HEK293 (cell line): Measurements from ENCODE around the gene MCM7.
A peak's percentile ranks its signal among the peaks of the same experiment; 100 is the strongest.

Source experiments
- CTCF ChIP-seq: fragments of 450-650 bp; formaldehyde crosslinking; IDR thresholded peaks from 2 replicates; pipeline ENCODE4 v1.5.1; 2016; ENCODE audit warnings: missing biosample characterization, missing genetic modification characterization
- GLIS1 ChIP-seq: fragments of 450-650 bp; formaldehyde crosslinking; IDR thresholded peaks from 2 replicates; pipeline ENCODE4 v1.5.1; 2016; ENCODE audit warnings: missing biosample characterization, missing genetic modification characterization
- MEIS1 ChIP-seq: sonication (generic); formaldehyde crosslinking; IDR thresholded peaks from 2 replicates; pipeline ENCODE4 v1.8.1; 2022; ENCODE audit warnings: missing genetic modification reagents, mild to moderate bottlenecking, borderline replicate concordance
- PRDM2 ChIP-seq: fragments of 450-650 bp; formaldehyde crosslinking; IDR thresholded peaks from 2 replicates; pipeline ENCODE4 v1.5.1; 2016; ENCODE audit warnings: missing biosample characterization, missing genetic modification characterization, borderline replicate concordance
- SALL2 ChIP-seq: fragments of 450-650 bp; formaldehyde crosslinking; IDR thresholded peaks from 2 replicates; pipeline ENCODE4 v1.5.0; 2017; ENCODE audit warnings: missing biosample characterization, mild to moderate bottlenecking, missing genetic modification characterization, borderline replicate concordance
- TCF7L2 ChIP-seq: IDR thresholded peaks from 2 replicates; pipeline ENCODE4 v1.6.1; 2011; ENCODE audit warnings: low read depth, mild to moderate bottlenecking, inconsistent platforms, low read length, moderate library complexity, borderline replicate concordance
- ZBTB1 ChIP-seq: fragments of 450-650 bp; formaldehyde crosslinking; IDR thresholded peaks from 2 replicates; pipeline ENCODE4 v1.5.1; 2016; ENCODE audit warnings: missing biosample characterization, missing genetic modification characterization
- ZBTB20 ChIP-seq: fragments of 450-650 bp; formaldehyde crosslinking; IDR thresholded peaks from 2 replicates; pipeline ENCODE4 v1.5.1; 2016; ENCODE audit warnings: missing biosample characterization, missing genetic modification characterization
- ZFHX2 ChIP-seq: fragments of 450-650 bp; formaldehyde crosslinking; conservative IDR thresholded peaks from 2 replicates; pipeline ENCODE4 v1.5.1; 2016; ENCODE audit warnings: missing biosample characterization, missing genetic modification characterization
- ZFP3 ChIP-seq: fragments of 450-650 bp; formaldehyde crosslinking; IDR thresholded peaks from 2 replicates; pipeline ENCODE4 v1.5.1; 2016; ENCODE audit warnings: low read depth, missing biosample characterization, missing genetic modification characterization
- ZNF133 ChIP-seq: fragments of 450-650 bp; formaldehyde crosslinking; IDR thresholded peaks from 2 replicates; pipeline ENCODE4 v1.5.1; 2016; ENCODE audit warnings: missing biosample characterization, missing genetic modification characterization
- ZNF2 ChIP-seq: fragments of 450-650 bp; formaldehyde crosslinking; IDR thresholded peaks from 2 replicates; pipeline ENCODE4 v1.5.1; 2016; ENCODE audit warnings: missing biosample characterization, missing genetic modification characterization
- ZNF202 ChIP-seq: fragments of 450-650 bp; formaldehyde crosslinking; IDR thresholded peaks from 2 replicates; pipeline ENCODE4 v1.5.1; 2016; ENCODE audit warnings: missing biosample characterization, missing genetic modification characterization, borderline replicate concordance
- ZNF366 ChIP-seq: fragments of 450-650 bp; formaldehyde crosslinking; conservative IDR thresholded peaks from 2 replicates; pipeline ENCODE4 v1.5.1; 2016; ENCODE audit warnings: missing biosample characterization, missing genetic modification characterization
- ZNF398 ChIP-seq: fragments of 450-650 bp; formaldehyde crosslinking; IDR thresholded peaks from 2 replicates; pipeline ENCODE4 v1.5.1; 2017; ENCODE audit warnings: missing biosample characterization, missing genetic modification characterization
- ZNF449 ChIP-seq: fragments of 450-650 bp; formaldehyde crosslinking; IDR thresholded peaks from 2 replicates; pipeline ENCODE4 v1.5.1; 2017; ENCODE audit warnings: missing biosample characterization, mild to moderate bottlenecking, missing genetic modification characterization, moderate library complexity
- ZNF580 ChIP-seq: fragments of 450-650 bp; formaldehyde crosslinking; IDR thresholded peaks from 2 replicates; pipeline ENCODE4 v1.5.1; 2016; ENCODE audit warnings: missing biosample characterization, missing genetic modification characterization
- ZNF629 ChIP-seq: fragments of 450-650 bp; formaldehyde crosslinking; IDR thresholded peaks from 2 replicates; pipeline ENCODE4 v1.5.1; 2017; ENCODE audit warnings: missing biosample characterization, missing genetic modification characterization
- ZNF639 ChIP-seq: fragments of 450-650 bp; formaldehyde crosslinking; IDR thresholded peaks from 2 replicates; pipeline ENCODE4 v1.5.1; 2016; ENCODE audit warnings: missing biosample characterization, missing genetic modification characterization
- ZNF670 ChIP-seq: fragments of 450-650 bp; formaldehyde crosslinking; IDR thresholded peaks from 2 replicates; pipeline ENCODE4 v1.5.1; 2016; ENCODE audit warnings: missing biosample characterization, missing genetic modification characterization, low read depth
- ZNF704 ChIP-seq: fragments of 450-650 bp; formaldehyde crosslinking; IDR thresholded peaks from 2 replicates; pipeline ENCODE4 v1.5.1; 2016; ENCODE audit warnings: missing biosample characterization, missing genetic modification characterization
- ZNF707 ChIP-seq: fragments of 450-650 bp; formaldehyde crosslinking; IDR thresholded peaks from 2 replicates; pipeline ENCODE4 v1.5.1; 2016; ENCODE audit warnings: missing biosample characterization, missing genetic modification characterization
- ZNF776 ChIP-seq: fragments of 450-650 bp; formaldehyde crosslinking; IDR thresholded peaks from 2 replicates; pipeline ENCODE4 v1.5.0; 2017; ENCODE audit warnings: missing biosample characterization, missing genetic modification characterization, borderline replicate concordance
- ZXDB ChIP-seq: fragments of 450-650 bp; formaldehyde crosslinking; IDR thresholded peaks from 2 replicates; pipeline ENCODE4 v1.5.1; 2016; ENCODE audit warnings: missing biosample characterization, missing genetic modification characterization

MCM7 gene

GRCh38 chr7:100101016-100101862 lies at the start of gene MCM7, which contains the start of gene AP4M1 (continued):
- 0 out of 2 replicates have a peak, but pooled peaks have one; percentile 8 for TF ChIP-seq ZNF776 (tag by site-specific recombination)
- TF ChIP-seq ZNF398 (tag by site-specific recombination): no peak
- peak; percentile 11; the same call in 1 of the 2 replicates for TF ChIP-seq ZNF629
- TF ChIP-seq CTCF (tag by site-specific recombination): 0 out of 2 replicates have a peak, but pooled peaks have one; percentile 5
- TF ChIP-seq ZNF2: peak; percentile 14; the same call in 1 of the 2 replicates
- TF ChIP-seq ZFP3: no peak
- TF ChIP-seq ZBTB20 (tag by site-specific recombination): peak; percentile 54; the same call in 1 of the 2 replicates
- no peak for TF ChIP-seq ZNF704 (tag by site-specific recombination)
- no peak for TF ChIP-seq ZNF707 (tag by site-specific recombination)
- TF ChIP-seq TCF7L2: no peak
- TF ChIP-seq ZNF670 (tag by site-specific recombination): no peak
- no peak for TF ChIP-seq MEIS1 (CRISPR knock-in tag)
- peak; percentile 62 for TF ChIP-seq ZFHX2 (tag by site-specific recombination)
- peak; percentile 97 for TF ChIP-seq ZNF449
- 0 out of 2 replicates have a peak, but pooled peaks have one; percentile 12 for TF ChIP-seq ZNF366
- 0 out of 2 replicates have a peak, but pooled peaks have one; percentile 46 for TF ChIP-seq ZNF639
- no peak; the same call in 1 of the 2 replicates for TF ChIP-seq ZNF580 (tag by site-specific recombination)
- TF ChIP-seq GLIS1: no peak
- no peak for TF ChIP-seq ZNF133
- TF ChIP-seq ZXDB (tag by site-specific recombination): peak; percentile 43
- TF ChIP-seq ZBTB1: no peak
- no peak for TF ChIP-seq SALL2 (tag by site-specific recombination)
- no peak for TF ChIP-seq ZNF202 (tag by site-specific recombination)
- 0 out of 2 replicates have a peak, but pooled peaks have one; percentile 12 for TF ChIP-seq PRDM2 (tag by site-specific recombination)
